Activated CD4-positive, CD25-positive, alpha-beta regulatory T cell treated with anti-CD3 and anti-CD28 coated beads, Interleukin-2, amount 50 U/mL, for 24 hours (primary cell): Measurements from ENCODE around the gene TMEM38B.
"Not testable (repeated sequence)": the region's sequence is repeated elsewhere in the genome, so short reads cannot be mapped to it uniquely, and the experiment has no call there.

ENCODE experiments used
- ATAC-seq, 2 donors: fragments of 150-1000 bp; cut with Tn5 transposase; one replicate each; pipeline ENCODE4 v1.10.0; 2021; ENCODE audit warnings: mild to moderate bottlenecking in 1 of 2, moderate library complexity in 1 of 2

The TMEM38B gene

DNA sequence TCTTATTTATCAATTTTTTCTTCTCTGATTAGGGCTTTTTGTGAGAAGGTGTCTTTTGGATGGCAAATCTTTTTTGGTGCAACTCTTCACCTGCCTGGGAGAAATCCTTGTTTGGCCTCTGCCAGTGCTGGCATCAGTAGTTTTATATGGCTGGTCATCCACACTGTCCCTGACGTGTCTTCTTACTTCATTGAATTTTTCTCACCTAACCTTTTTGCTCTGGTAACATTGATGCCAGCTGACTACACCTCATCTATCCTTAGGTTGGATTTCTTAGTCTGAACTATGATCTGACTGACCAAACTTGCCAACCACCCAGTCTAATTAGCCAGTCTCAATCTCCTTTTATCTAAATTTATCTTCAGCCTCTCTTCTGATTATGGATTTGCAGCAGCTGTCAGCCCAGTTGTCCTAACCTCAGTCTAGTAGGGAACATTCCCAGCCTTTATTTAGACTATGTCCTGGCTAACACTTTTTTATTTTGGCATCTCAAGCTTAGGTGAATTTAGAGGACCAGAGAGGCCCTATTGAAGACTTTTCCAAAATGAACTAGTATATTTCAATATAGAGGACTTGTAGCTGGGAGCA, 10.6 kb upstream of the TMEM38B start:
- no peak for ATAC-seq

- ATAC-seq = no peak
Observed at GRCh38 chr9:105686936-105687335, 7.4 kb upstream of the TMEM38B start.

GRCh38 chr9:105690742-105691141, 3.6 kb upstream of the TMEM38B start:
- no peak for ATAC-seq

- ATAC-seq = peak; percentile 1
Observed at GRCh38 chr9:105693435-105694189, 729 bp upstream of the TMEM38B start.

GRCh38 chr9:105694848-105695581, 674 bp downstream of the TMEM38B start:
- peak; percentile 72 to 76 for ATAC-seq

- ATAC-seq = no peak
Observed at GRCh38 chr9:105696219-105696793, 2.0 kb downstream of the TMEM38B start.

DNA sequence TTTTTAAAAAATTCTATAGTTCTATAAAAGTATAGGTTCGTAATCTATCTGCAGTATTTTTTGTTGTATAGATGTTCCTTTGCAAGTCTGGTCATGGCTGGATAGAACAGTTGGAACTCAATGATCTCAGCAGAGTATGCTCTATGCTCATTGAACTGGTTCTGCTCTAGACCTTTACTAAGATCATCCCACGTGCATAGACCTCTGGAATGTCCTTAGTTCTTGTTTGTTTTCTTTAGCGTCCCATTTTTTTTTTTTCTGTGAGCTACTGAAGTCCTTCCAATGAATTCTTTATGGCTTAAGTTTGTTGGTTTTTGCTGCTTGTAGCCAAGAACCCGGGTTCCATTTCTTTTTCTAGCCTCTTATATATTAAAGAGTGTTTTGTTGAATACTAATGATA, 3.5 kb downstream of the TMEM38B start:
- ATAC-seq = no peak

DNA sequence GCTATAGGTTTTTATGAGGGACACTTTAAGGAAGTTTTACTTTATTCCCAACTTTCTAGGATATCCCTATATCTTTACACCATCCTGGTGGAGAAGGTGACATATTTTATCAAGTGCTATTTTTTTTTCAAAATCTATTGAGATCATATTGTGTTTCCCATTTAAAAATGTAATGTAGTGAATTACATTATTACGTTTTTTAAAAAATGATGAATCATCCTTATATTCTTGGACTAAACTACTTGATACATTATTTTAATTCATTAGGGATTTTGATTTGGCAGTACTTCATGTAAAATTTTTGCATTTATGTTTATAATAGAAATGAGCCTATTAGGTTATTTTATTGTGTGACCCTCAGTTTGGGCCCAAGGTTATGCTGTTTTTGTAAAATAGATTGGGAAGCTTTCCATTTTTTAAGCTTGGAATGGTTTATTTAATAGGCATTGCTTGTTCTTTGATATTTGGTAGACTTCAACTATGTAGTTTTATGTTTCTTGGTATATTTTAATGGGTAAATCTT, 4.1 kb downstream of the TMEM38B start:
- no peak for ATAC-seq

DNA sequence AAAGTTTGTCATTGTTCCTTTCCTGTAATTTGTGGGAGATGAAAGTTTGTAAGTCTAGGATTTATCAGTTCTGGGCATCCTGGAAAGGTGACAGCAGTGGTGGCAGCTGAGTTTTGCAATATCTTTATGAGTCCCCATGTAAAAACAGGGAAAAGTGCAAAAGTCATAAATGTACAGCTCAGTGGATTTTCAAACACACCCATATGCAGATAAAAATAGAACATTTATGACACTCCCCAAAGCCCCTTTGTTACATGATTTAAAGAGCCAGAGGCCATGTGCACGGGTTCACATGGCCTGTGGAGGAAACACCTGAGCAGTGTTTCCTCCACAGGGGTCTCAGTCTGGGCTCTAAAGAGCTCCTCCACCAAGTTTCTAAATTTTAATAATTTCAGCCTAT, 6.3 kb downstream of the TMEM38B start:
- ATAC-seq = no peak

DNA sequence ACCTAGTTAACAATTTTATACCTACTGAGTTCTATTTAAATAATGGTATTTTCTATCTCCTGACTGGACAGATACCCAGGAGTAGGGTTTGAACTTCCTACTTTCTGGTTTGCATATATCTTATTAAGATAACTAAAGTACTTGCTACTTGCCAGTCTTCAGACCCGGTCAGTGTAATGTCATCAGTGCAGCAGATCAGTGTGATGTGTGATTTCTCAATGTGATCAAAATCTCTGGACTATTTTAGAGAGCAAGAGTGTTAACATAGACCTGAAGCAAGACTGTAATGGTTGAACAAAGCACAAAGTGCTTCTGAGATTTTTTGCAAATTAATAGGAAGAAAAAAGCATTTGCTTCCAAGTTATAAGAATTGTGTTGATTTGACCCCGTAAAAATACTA, 6.8 kb downstream of the TMEM38B start:
- ATAC-seq = no peak

DNA sequence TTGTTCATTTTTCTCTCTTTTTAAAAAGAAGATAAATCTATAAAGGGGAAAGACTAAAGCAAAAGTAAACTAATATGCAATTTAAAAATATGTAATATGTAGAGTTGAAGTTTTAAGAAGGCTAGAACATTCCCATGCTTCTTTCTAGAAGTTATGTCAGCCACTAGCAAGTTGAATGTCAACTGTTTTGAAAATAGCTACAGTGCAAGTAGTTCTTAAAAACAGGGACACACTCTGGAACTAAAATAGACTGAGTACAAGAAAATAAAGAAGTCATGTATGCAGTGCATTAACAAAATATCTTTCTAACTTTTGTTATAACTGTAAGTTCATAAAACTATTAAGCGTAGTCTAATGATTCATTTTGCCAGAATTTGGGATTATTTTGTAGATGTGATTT, 7.9 kb downstream of the TMEM38B start:
- ATAC-seq = no peak

GRCh38 chr9:105703638-105704037, 9.3 kb downstream of the TMEM38B start:
- ATAC-seq = not testable (repeated sequence)

DNA sequence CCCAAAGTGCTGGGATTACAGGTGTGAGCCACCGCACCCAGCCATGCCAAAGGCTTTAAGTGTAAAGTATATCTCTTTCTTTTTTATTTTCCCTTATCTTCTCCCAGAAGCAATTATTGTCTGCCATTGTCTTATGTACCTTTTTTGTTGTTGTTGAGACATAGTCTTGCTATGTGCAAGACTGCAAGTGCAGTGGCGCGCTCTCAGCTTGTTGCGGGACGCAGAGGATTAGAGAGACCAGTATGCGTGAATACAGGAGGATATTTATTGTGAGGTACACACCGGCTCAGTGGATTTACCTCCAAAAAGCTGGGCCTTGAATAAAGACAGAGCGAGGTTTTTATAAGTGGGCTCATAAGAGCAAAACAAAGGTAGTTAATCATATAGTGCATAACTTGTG, 11.8 kb downstream of the TMEM38B start:
- ATAC-seq = no peak

DNA sequence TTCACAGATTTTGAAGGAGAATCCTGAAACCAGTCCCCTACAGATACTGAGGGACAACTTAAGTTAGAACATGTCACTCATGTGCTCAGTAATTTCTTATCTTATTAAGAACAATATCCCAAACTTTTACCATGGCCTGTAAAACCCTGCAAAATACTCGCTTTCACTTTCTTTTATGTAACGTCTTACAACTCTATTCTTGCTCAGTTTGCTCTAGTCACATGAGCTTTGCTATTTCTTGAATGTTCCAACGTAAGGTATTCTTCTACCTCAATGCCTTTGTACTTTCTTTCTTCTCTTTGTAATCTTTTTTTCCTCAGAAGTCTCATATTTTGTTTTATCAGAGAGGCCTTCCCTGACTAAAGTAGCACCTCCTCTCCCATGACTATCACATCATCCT, 14.1 kb downstream of the TMEM38B start:
- no peak for ATAC-seq

DNA sequence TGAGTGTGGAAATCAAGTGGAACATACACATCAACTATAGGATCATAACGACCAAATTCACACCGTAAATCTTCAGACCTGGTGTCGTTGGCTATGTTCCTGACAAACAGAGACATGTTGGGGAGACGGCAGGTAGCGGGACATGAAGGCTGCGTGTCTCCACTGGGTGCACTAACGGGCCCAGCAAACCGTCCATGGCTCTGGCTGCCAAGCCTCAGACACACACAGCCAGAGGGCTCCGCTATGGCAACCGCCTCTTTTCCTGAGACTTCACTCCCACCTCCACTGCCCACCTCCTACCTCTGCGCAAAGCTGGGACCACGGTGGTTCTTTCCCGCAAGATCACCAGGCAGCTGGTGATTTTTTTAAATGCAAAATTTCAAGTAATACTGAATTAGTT, 16.3 kb downstream of the TMEM38B start:
- ATAC-seq = no peak

DNA sequence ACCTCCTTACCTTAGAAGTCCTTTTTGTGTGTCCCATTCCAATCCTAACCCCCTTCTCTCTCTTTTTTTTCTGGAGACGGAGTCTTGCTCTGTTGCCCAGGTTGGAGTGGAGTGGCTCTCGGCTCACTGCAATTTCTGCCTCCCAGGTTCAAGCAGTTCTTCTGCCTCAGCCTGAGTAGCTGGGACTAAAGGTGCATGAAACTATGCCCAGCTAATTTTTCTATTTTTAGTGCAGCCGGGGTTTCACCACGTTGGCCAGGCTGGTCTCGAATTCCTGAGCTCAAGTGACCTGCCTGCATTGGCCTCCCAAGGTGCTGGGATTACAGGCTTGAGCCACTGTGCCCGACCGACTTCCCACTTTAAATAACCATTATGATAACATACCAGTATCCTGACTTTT, 17.5 kb downstream of the TMEM38B start:
- no peak for ATAC-seq

DNA sequence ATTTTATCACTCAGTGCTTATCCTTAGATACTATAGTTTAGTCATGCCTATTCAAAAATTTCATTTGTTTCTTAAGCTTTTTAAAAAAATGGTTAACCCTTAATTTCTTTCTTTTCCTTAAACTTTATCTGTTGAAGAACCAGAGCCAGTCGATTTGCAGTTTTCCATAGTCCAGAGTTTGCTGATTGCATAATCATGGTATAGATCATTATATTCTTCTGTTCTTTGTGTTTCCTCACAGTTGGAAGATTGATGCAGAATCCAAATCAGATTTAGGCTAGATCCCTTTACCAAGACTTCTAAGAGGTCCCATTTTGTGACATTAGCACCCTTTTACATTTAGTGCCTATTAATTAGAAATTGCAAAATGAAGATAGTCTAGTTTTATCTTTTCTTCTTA, 18.0 kb downstream of the TMEM38B start:
- no peak for ATAC-seq

- ATAC-seq = no peak
Observed at GRCh38 chr9:105712773-105713172, 18.4 kb downstream of the TMEM38B start.

- no peak for ATAC-seq
Observed at GRCh38 chr9:105713260-105714019, 19.1 kb downstream of the TMEM38B start.

- no peak for ATAC-seq
Observed at GRCh38 chr9:105714020-105714331, 19.6 kb downstream of the TMEM38B start.

DNA sequence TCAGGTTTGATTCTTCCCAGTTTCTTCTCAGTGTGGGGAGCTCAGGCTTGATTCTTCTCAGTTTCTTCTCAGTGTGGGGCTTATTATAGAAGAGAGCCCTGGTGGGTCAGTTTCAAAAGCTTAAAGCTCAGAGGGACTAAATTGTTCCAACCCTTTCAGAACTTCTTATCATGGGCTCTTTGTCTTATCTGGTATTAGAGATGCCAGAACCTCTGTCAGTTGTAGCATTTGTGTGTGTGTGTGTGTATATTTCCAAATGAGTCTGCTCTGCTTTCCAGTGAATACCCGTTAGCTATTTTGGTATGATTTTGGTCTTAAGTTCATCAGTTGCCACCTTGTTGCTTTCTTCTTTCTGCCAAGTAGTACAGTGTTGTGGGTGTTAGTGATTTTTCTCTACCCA, 21.8 kb downstream of the TMEM38B start:
- no peak for ATAC-seq

DNA sequence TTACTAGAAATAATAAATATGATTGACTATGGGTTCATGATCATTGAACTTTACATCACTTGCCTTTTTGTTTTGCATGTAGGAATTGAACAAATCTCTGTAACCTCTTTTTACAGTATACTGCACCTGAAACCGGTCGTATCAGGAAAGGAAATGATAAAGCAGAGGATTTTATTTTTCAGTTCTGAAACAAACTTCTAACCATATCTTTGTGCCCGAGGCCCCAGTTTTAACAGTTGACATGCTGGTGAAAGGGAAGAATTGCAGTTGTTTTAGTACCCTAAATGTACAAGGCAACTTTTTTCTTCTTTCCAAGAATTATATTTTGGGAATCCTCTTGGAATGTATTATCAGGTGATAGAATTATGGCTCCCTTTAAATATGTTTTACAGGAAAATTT, 27.8 kb downstream of the TMEM38B start:
- ATAC-seq = no peak

GRCh38 chr9:105725370-105725769, 31.0 kb downstream of the TMEM38B start:
- no peak for ATAC-seq
